ENCODE measurements around the gene C20orf202.

C20orf202 gene

GRCh38 chr20:1189827-1190226 lies 13.4 kb upstream of the C20orf202 start:
- H3K27ac ChIP-seq, result no peak overlapping the region
- no peak for TF ChIP-seq CTCF (conservative IDR thresholded peaks at IDR 0.05)

- no peak for TF ChIP-seq CTCF (conservative IDR thresholded peaks at IDR 0.05)
- H3K27ac ChIP-seq, result no peak overlapping the region
These were observed 12.4 kb upstream of the C20orf202 start for GRCh38 chr20:1190847-1191246.

GRCh38 chr20:1191299-1191698 lies 12.0 kb upstream of the C20orf202 start:
- H3K27ac ChIP-seq, result no peak overlapping the region
- TF ChIP-seq CTCF (conservative IDR thresholded peaks at IDR 0.05), result no peak

DNA sequence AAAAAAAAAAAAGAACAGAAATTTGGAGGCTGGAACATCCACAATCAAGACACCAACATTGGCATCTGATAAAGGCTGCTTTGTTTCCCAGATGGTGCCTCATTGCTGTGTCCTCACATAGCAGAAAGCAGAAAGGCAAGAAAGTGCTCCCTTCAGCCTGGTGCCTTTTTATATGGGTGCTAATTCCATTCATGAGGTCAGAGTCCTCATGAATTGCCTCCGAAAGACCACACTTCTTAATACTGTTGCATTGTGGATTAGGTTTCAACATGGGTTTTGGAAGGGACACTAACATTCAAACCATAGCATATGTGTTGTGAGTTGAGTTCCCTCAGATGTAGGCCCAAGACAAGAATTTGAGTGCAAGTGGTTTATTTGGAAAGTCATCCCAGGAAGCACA lies 8.0 kb upstream of the C20orf202 start:
- no peak overlapping the region for H3K27ac ChIP-seq

GRCh38 chr20:1196634-1197033 lies 6.6 kb upstream of the C20orf202 start:
- no peak for TF ChIP-seq CTCF (conservative IDR thresholded peaks at IDR 0.05)
- no peak overlapping the region for H3K27ac ChIP-seq

More for the DNA sequence above, 8.0 kb upstream of the C20orf202 start:
- no peak for TF ChIP-seq CTCF (conservative IDR thresholded peaks at IDR 0.05)

- no peak for TF ChIP-seq CTCF (conservative IDR thresholded peaks at IDR 0.05)
These were observed 5.5 kb upstream of the C20orf202 start for GRCh38 chr20:1197801-1198200.

DNA sequence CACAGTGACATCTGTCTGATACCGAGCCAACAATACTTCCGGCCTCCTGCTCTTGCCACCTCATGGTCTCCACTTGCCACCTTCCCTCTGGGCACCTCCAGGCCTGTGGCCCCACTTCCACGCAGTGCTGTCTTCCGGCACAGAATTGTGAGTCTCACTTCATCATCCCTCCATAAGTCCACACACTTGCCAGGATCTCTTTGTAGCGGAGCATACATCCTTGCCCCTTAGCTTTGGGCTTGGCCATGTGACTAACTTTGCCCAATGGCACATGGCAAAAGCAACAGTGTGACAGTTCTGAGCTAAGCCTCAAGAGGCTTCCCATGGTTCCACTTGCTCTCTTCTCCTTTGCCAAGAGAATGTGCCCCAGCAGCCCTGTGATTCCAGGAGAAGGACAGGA lies 4.5 kb upstream of the C20orf202 start:
- H3K27ac ChIP-seq, result no peak overlapping the region
- TF ChIP-seq CTCF (conservative IDR thresholded peaks at IDR 0.05), result no peak

More at GRCh38 chr20:1197801-1198200, 5.5 kb upstream of the C20orf202 start:
- no peak overlapping the region for H3K27ac ChIP-seq

Measured in VCaP (cell line).